ENCODE data around the gene AGBL2. TPM values are rescaled to one million over a fixed set of nuclear protein-coding genes. Genes with fewer than 3 reads are reported as not detected.

The AGBL2 gene
- total RNA-seq, 2 experiments from 2014 or later = 4.5 to 7.1 TPM

- ChIA-PET POLR2A (no interaction called here), CTCF (no interaction called here)
- Mint-ChIP-seq H3K4me3 (no peak overlapping the region), H3K36me3 (ENCODE audit: low read depth) (peaks cover 12% of the 10 kb centered on the region), H3K27ac (no peak overlapping the region), H3K27me3 (no peaks in the 10 kb centered on the region), H3K9me3 (no peaks in the 10 kb centered on the region), H3K4me1 (ENCODE audit: low read depth) (no peaks in the 10 kb centered on the region)
- intact Hi-C loops (cut with micrococcal nuclease) = no loop called here
- ATAC-seq = no peak
- DNase-seq = no peak
- TF ChIP-seq CTCF (IDR thresholded peaks at IDR 0.05) = no peak
Observed at GRCh38 chr11:47615249-47615648, 99.9 kb downstream of the AGBL2 start.

DNA sequence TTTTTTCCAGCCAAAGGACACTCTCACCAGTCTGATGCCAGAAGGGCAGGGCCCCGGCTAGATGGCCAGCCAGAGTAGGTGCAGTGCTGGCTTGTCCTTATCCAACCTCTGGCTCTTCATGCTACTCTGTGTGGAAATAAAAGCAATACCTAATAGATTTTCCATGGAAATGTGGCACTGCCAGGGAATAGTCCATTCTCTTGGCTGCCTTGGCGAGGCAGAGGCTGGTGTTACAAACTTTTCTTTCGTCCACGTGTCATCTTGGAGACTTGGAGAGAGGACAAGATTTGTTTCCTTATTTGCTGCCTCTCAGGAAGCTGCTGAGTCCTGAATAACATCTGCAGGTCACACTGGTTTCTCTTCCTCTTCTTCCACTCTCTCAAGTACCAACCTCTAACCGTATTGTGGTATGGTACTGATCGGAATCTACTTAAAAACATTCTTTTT lies 103.8 kb downstream of the AGBL2 start:
- POLR2A ChIA-PET = interaction anchor here (1.2 kb wide), 1 partner anchor 19 kb away, joined by 3 read pairs; no protein-coding TSS in a partner anchor

GRCh38 chr11:47609675-47610074 lies 105.5 kb downstream of the AGBL2 start:
- H3K36me3 Mint-ChIP-seq (ENCODE audit: low read depth) = no peaks in the 10 kb centered on the region
- intact Hi-C loops (cut with micrococcal nuclease) = no loop called here
- CTCF ChIA-PET = interaction anchor here (0.9 kb wide), 1 partner anchor 9 kb away, joined by 3 read pairs; no protein-coding TSS in a partner anchor
- no peak for DNase-seq
- POLR2A ChIA-PET = no interaction called here
- no peak for TF ChIP-seq CTCF (IDR thresholded peaks at IDR 0.05)
- no peak for ATAC-seq
- H3K27me3 Mint-ChIP-seq = no peaks in the 10 kb centered on the region
- H3K4me3 Mint-ChIP-seq = no peak overlapping the region
- peaks cover 4% of the 10 kb centered on the region for H3K4me1 Mint-ChIP-seq (ENCODE audit: low read depth)
- H3K9me3 Mint-ChIP-seq = no peaks in the 10 kb centered on the region
- H3K27ac Mint-ChIP-seq = no peak overlapping the region

More for the DNA sequence above, 103.8 kb downstream of the AGBL2 start:
- CTCF ChIA-PET = no interaction called here
- DNase-seq (no peak), ATAC-seq (no peak)
- Mint-ChIP-seq H3K36me3 (ENCODE audit: low read depth) (no peaks in the 10 kb centered on the region), H3K4me1 (ENCODE audit: low read depth) (peaks cover 4% of the 10 kb centered on the region), H3K9me3 (no peaks in the 10 kb centered on the region), H3K27me3 (no peaks in the 10 kb centered on the region), H3K4me3 (no peak overlapping the region), H3K27ac (no peak overlapping the region)
- no peak for TF ChIP-seq CTCF (IDR thresholded peaks at IDR 0.05)
- intact Hi-C loops (cut with micrococcal nuclease) = no loop called here

Other genes starting within 250 kb of the AGBL2 start
- gene CELF1, start 162.2 kb downstream of the AGBL2 start, total RNA-seq = 100 to 1,000 TPM; 120 to 122 TPM
- gene PTPMT1, start 149.8 kb downstream of the AGBL2 start, total RNA-seq = 10 to 100 TPM; 44.1 to 46.7 TPM
- gene KBTBD4, start 136.4 kb downstream of the AGBL2 start, total RNA-seq = 10 to 100 TPM; 15.4 to 16.3 TPM
- gene NDUFS3, start 136.3 kb downstream of the AGBL2 start, total RNA-seq = 100 to 1,000 TPM; 129 to 138 TPM
- not detected for gene FAM180B, start 128.7 kb downstream of the AGBL2 start, total RNA-seq
- under 1 TPM in 1 of 2 experiments, not detected in 1; 0.18 TPM for gene C1QTNF4, start 121.0 kb downstream of the AGBL2 start, total RNA-seq
- gene MTCH2, start 72.8 kb downstream of the AGBL2 start, total RNA-seq = 100 to 1,000 TPM; 144 to 145 TPM
- 100 to 1,000 TPM; 114 to 117 TPM for gene FNBP4, start 52.0 kb upstream of the AGBL2 start, total RNA-seq
- 10 to 100 TPM; 76.4 to 77.0 TPM for gene NUP160, start 133.0 kb upstream of the AGBL2 start, total RNA-seq

Data from activated CD8-positive, alpha-beta T cell treated with anti-CD3 and anti-CD28 coated beads for 36 hours (primary cell).